Suprapubic skin (tissue), 4 donors: ENCODE data around the gene INSC.

ENCODE experiments used
- EP300 ChIP-seq: sonication (generic); formaldehyde crosslinking; IDR thresholded peaks from one replicate; pipeline ENCODE4 v1.6.1; 2017; ENCODE audit warnings: antibody characterized with exemption
- POLR2AphosphoS5 ChIP-seq, 3 donors: sonication (generic); formaldehyde crosslinking; IDR thresholded peaks; one replicate each; pipeline ENCODE4 v1.6.1; 2017; ENCODE audit warnings: antibody characterized with exemption in 3 of 3
- TF ChIP-seq, protein P1 (sequence below), 2 donors: fragments of 200-600 bp in 1 of 2; fragments of 450-650 bp in 1 of 2; sonication (generic) in 1 of 2; IDR thresholded peaks; one replicate each; pipeline ENCODE4 v1.5.1; 2016 to 2019; ENCODE audit warnings: antibody characterized with exemption in 2 of 2, mild to moderate bottlenecking in 1 of 2, moderate library complexity in 1 of 2

GRCh38 chr11:15109602-15110001, 5.1 kb upstream of the INSC start:
- TF ChIP-seq, protein P1, sequence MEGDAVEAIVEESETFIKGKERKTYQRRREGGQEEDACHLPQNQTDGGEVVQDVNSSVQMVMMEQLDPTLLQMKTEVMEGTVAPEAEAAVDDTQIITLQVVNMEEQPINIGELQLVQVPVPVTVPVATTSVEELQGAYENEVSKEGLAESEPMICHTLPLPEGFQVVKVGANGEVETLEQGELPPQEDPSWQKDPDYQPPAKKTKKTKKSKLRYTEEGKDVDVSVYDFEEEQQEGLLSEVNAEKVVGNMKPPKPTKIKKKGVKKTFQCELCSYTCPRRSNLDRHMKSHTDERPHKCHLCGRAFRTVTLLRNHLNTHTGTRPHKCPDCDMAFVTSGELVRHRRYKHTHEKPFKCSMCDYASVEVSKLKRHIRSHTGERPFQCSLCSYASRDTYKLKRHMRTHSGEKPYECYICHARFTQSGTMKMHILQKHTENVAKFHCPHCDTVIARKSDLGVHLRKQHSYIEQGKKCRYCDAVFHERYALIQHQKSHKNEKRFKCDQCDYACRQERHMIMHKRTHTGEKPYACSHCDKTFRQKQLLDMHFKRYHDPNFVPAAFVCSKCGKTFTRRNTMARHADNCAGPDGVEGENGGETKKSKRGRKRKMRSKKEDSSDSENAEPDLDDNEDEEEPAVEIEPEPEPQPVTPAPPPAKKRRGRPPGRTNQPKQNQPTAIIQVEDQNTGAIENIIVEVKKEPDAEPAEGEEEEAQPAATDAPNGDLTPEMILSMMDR (IDR thresholded peaks at IDR 0.05) = no peak
- TF ChIP-seq POLR2AphosphoS5 (IDR thresholded peaks at IDR 0.05) = no peak
- TF ChIP-seq EP300 = no peak
